NCI-H146 treated with DMSO at 0.1 percent for 48 hours (cell line): ENCODE data around the gene FAU.
A peak's percentile ranks its signal among the peaks of the same experiment; 100 is the strongest.

Source experiments
- DNase-seq: peaks from one replicate; lab custom pipeline; 2025; ENCODE audit not compliant: unreplicated experiment; lab: John Stamatoyannopoulos, UW

Gene FAU

GRCh38 chr11:65108469-65109123 lies 13.3 kb downstream of the FAU start:
- DNase-seq: no peak

- DNase-seq: no peak
Measured at GRCh38 chr11:65107751-65108468, 14.0 kb downstream of the FAU start.

- DNase-seq: no peak
Measured at GRCh38 chr11:65107078-65107477, 14.9 kb downstream of the FAU start.

- DNase-seq: no peak
Measured at GRCh38 chr11:65104628-65105027, 17.3 kb downstream of the FAU start.

- DNase-seq: no peak
Measured at GRCh38 chr11:65103476-65103875, 18.5 kb downstream of the FAU start.

GRCh38 chr11:65102142-65103095 lies 19.5 kb downstream of the FAU start:
- DNase-seq: no peak

- DNase-seq: no peak
Measured at GRCh38 chr11:65100674-65101350, 21.1 kb downstream of the FAU start.

GRCh38 chr11:65096926-65097325 lies 25.0 kb downstream of the FAU start:
- no peak for DNase-seq

- DNase-seq: peak; percentile 83
Measured at GRCh38 chr11:65095974-65096806, 25.7 kb downstream of the FAU start, which contains the start of gene VPS51. VPS51 (plus strand) TSS chr11:65096214; CDS start chr11:65096251, 37 bp downstream.

- no peak for DNase-seq
Measured at GRCh38 chr11:65095427-65095826, 26.5 kb downstream of the FAU start.

GRCh38 chr11:65090628-65091027 lies 31.3 kb downstream of the FAU start:
- no peak for DNase-seq

GRCh38 chr11:65089621-65090020 lies 32.3 kb downstream of the FAU start:
- no peak for DNase-seq

GRCh38 chr11:65087827-65088226 lies 34.1 kb downstream of the FAU start:
- DNase-seq: no peak

- no peak for DNase-seq
Measured at GRCh38 chr11:65087216-65087615, 34.7 kb downstream of the FAU start.

GRCh38 chr11:65086809-65087208 lies 35.1 kb downstream of the FAU start:
- no peak for DNase-seq

GRCh38 chr11:65085446-65085845 lies 36.5 kb downstream of the FAU start:
- no peak for DNase-seq

- no peak for DNase-seq
Measured at GRCh38 chr11:65084598-65085375, 37.1 kb downstream of the FAU start.

- peak; percentile 87 for DNase-seq
Measured at GRCh38 chr11:65083834-65084597, 37.9 kb downstream of the FAU start, which contains the start of the genes CDCA5 and ZFPL1. CDCA5 (minus strand) TSS chr11:65084040; CDS start chr11:65083978, 62 bp downstream. ZFPL1 (plus strand) TSS chr11:65084222; CDS start chr11:65084699, 477 bp downstream.
